Hematopoietic multipotent progenitor cell treated with erythropoietin and hydrocortisone succinate and interleukin-3 and kit ligand, for 17 days (in vitro differentiated cells): ENCODE results near the gene CTNND2.

Experiments used
- DNase-seq: peaks from one replicate; pipeline ENCODE4 v3.0.0-alpha.2; 2015; ENCODE audit warnings: low spot score

Gene CTNND2

DNA sequence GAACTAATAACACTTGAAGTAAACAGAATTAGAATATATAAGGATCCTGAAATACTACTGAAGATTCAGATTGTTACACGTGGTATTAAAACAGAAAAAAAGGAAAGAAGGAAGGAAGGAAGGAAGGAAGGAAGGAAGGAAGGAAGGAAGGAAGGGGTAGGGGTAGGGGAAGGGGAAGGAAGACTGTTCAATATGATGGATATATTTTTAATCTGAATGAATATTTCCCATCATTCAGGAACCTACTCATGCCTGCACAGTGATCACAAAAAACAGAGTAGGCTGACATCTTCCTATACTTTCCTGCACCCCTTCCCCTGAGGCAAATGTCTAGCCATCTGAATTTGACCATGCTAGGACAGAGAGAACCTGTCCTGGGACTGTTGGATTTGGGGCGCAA is 133.9 kb downstream of the CTNND2 start:
- DNase-seq: no peak

DNA sequence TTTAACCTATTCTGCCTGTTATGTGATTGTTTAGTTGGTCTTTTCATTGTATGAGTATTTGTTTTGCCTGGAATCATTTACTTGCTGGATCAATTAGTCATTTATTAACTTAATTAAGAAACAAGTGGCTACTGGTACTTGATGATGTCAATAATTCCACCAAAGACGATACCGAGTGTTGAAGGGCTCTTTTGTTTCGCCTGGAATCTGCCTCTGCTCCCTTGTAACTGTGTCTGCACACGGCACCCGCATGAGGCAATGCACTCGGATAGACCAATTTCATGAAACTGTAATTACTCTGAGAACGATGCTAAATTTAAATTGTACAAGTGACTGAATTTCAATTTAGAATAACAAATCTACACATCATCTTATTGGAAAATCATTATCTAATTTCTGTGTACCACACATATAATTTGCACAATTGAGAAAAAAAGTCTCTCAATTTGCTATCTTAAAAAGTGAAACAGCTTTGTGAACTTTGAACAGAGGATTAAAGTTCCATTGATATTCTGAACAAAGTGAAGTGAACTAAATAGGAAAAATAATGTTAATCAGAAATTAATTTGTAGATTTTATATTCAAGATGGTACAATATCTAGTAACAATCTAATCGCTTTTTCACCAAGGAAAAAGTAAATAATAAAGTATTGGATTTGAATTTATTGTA is 143.2 kb downstream of the CTNND2 start:
- no peak for DNase-seq

DNA sequence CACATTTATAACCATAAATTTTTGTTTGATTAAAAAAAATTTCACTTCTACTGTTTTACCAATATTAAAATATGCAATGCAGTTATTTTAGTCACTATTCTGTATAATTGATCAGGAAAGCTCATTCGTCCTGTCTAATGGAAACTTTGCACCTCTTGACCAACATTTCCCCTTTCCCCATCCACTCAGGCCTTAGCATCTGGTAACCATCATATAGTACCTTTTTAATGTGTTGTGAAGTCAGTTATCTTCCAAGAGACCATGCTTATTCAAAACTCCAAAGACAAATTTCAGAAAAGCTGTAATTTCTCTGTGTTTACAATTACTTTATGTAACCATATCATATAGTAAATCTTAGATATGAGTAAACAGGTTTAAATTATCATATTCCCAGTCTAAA is 145.9 kb downstream of the CTNND2 start:
- no peak for DNase-seq

DNA sequence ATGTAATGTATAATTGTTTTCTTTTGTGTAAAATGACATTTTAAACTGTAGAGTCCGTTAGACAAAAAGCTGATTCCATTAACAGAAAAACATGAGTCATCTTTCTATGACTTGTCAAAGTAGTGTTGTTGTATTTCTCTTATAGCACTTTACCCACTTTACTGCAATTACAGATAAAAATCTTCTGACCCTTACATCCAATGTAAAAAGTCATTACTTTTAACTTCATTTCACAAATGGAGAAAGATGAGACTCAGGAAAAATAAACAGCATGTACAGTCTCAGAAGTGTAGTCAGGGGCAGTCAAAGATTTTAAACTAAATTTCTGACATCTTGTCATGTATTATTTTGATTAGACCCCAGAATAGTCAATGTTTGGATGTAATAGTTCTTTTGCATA is 146.6 kb downstream of the CTNND2 start:
- no peak for DNase-seq

DNA sequence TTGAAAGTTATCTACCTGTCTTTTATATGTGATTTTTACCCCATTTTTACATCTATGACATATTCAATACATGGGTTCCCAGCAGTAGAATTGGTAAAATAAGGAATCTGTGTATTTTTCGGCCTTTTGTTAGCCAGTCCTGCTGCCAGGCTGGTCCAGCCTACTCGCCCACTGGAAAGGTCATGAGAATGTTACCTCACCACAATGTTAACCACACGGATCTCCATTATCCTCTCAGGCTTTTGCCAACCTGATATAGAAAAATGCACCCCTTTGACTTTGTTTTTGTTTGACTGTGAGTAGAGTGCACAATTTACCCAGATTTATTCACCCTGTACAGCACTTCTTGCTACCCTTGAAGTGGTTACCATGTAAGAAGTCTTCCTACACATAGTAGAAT is 167.2 kb downstream of the CTNND2 start:
- DNase-seq: no peak

DNA sequence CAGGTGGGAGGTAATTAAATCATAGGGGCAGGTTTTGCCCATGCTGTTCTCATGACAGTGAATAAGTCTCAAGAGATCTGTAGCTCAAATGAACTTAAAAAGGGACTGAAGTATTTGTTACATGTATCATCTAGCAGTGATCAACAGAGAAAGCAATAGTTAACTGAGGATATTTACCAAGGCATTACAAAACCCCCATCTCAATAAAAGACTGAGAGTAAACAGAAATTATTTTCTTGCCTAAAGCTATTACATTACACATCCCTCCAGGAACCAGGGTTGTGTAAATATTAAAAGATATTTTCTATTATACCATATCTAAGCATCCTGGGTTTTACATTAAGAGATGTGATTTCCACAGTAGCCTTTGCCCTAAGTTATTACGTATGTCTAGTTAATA is 169.9 kb downstream of the CTNND2 start:
- DNase-seq: no peak

DNA sequence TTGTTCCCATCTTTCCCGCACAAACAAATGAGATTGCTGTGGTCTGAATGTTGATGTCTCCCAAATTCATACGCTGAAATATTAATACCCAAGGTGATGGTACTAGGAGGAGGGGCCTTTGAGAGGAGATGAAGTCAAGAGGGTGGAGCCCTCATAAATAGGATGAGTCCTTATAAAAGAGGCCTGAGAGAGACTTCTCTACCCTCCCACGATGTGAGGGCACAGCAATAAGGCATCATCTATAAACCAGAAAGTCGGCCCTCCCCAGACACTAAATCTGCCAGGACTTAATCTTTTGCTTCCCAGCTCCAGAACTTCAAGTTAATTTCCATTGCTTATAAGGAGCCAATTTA is 170.4 kb downstream of the CTNND2 start:
- DNase-seq: no peak

DNA sequence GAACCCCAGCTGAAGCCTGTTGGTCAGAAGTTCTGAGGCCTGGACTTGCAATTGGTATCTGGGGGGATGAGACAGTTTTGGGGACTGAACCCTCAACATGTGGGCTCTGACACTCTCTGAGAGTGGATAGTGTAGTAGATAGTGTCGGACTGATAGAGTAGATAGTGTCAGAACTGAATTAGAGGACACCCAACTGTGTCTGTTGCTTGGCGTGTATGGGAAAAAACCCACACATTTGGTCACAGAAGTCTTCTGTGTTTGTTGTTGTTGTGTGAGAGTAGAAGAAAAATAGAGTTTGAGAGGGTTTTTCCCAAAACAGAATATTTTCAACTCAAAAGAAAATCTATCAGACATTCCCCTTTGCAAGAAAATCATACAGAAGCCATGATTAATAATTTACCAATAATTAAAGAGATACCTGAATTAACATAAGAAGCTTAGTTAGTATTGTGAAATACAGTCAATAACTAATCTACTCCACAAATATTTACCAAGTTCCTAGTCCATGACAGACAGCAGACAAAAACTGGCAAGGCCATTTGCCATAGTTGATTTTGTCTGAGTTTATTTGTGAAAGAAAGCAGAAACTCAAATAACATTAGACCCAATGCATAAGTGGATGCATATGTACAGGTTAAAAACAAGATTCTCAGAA is 170.9 kb downstream of the CTNND2 start:
- no peak for DNase-seq

DNA sequence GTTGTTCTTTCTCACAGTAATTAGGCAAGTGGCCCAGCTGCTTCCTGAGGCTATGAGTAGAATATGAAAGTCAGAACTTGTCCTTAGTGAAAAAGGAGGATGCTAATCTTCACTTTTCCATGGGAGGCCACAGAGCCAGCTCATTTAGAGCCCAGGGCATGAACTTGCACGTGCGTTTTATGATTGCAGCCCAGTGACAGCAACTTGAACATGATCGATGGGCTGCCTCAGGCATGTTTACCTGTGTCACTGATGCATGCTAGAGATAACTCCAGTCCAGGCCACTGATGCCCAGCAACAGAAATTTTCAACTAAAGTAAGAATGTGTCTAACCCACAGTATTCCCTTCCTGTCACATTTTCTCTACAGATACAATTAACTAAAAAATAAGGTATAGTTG is 179.3 kb downstream of the CTNND2 start:
- DNase-seq: no peak

DNA sequence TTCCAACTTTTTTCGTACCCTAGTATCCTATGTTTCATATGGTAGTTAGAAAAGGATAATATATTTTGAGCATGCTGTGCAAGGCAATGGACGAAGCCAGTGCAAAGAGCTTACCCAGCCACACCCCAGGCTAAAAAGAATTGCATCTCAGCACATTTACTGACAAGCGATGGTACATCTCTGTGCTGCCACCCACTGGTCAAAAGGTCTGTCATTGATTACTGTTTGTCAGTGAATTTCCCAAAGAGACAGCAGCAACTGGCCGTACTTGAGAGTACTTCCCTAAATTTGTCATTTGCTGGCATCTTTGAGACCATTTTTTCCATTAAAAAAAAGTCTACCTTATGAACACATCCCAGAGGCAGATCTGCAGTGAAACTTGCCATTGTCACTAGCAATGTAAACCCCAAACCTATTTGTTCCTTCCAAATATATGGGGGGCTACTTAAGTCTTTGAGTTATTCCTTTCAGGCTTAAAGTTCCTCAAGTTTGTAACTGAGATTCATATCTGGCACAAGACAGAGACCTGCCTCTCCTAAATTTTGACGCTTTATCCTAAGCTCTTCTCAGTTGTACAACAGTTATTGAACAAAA is 184.3 kb downstream of the CTNND2 start:
- no peak for DNase-seq

DNA sequence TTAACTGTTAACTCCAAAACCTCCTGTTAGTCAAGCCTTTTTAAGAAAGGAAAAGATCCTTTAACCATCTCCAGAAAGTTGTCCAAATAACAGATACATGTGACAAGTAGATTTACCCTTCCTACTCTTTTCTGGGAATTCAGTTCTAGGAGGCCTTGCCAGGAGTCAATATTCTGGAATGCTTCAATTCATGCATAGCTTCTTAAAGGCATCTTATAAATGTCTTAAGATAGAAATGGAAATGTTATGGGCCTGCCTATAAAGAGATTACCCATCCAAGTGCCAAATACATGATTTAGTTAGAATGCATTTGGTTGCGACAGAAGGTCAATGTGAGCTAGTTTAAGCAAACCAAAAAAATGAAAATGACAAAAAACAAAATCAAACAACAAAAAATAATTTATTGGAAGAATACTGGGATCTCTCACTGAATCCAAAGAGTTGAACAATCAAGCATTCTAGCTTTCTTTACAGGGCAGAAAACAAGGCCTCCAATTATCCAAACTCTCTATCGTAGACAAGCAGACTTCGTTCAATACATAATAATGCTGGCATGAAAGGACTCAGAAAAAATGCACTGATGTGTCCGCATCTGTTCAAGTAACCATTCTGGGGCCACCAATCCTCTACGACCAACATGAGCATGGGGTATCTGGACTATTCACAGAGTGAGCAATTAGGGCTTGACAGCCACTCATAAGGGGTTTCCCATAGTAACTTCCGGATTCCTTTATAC is 188.6 kb downstream of the CTNND2 start:
- no peak for DNase-seq

DNA sequence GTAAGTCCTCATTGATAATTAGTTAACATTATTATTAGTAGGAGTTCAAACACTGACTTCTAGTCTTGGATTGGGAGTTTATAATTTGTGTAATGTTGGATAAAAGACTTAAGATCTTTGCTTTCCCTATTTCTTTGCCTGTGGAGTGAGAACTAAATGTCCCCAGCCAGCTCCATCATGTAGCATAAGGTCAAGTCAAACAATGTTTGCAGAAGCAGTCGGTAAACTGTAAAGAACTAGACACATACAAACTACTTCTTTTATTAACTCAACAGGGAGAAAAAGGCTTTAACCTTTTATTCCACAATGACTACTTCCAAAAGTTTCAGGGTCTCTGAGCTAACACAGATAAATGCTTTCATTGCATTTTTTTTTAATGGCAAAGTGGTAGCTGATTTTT is 192.3 kb downstream of the CTNND2 start:
- DNase-seq: no peak

- DNase-seq: no peak
Observed at GRCh38 chr5:11709021-11709420, 195.2 kb downstream of the CTNND2 start.

- DNase-seq: no peak
Observed at GRCh38 chr5:11704916-11705315, 199.3 kb downstream of the CTNND2 start.

DNA sequence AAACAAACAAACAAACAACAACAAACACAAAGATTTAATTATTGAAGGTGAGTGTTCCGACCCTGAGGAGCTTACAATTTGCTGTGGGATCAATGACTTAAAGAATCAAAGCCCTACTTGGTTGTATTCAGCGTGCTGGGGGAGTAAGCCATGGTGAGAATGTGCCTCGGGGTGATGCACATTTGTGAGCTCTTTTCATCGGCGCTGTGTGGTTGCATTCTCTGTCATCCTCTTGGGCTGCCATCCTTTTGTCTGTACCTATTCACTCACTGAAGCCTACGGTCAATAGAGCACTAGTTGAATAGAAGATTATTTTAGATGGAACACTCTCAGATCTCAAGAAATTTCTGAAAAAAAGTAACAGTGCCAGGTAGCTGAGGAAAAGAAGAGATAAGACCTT is 203.9 kb downstream of the CTNND2 start:
- no peak for DNase-seq

DNA sequence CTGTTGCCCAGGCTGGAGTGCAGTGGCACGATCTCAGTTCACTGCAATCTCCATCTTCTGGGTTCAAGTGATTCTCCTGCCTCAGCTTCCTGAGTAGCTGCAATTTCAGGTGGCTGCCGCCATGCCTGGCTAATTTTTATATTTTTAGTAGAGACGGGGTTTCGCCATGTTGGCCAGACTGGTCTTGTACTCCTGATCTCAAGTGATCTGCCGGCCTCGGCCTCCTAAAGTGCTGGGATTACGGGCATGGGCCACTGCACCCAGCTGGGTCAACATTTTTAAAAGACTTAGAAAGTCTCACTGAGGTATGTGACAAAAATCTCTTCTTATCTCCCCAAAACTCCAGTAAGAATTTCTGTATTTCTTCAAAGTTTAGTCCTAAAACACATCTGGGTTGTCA is 211.6 kb downstream of the CTNND2 start:
- no peak for DNase-seq

DNA sequence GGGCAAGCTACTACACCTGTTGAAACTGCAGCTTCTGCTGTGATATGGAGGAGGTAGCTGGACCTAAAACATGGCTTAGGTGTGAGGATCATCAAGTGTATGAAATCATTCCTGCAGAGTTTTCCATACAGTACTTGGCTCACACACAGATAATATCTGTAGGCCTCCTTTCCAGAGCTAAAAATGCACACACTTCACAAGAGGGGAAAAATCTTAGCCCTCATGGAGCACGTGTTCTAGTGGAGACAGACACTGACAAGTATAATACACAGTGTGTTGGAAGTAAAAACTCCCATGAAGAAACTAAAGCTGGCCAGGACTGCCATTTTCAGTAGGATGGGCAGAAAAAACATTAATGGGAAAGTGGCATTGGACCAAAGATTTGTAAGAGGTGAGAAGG is 216.7 kb downstream of the CTNND2 start:
- no peak for DNase-seq

DNA sequence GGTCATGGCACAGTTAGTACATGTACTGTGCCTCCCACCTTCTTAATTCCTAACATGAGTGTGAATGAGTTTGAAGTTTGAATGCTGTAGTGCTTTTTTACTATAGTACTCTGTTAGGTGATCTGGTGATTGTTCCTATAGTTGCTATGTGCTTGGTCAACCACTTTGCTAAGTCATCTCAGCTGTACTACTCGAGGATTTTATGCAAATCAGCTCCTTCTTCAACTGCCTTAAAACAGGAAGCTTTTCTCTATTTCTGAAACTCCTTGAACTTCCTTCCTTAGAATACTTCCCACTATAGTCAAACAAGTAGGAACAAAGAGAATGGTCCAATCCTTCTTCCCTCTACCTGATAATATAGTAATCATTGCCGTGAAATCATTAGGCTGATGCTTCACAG is 219.6 kb downstream of the CTNND2 start:
- DNase-seq: no peak

DNA sequence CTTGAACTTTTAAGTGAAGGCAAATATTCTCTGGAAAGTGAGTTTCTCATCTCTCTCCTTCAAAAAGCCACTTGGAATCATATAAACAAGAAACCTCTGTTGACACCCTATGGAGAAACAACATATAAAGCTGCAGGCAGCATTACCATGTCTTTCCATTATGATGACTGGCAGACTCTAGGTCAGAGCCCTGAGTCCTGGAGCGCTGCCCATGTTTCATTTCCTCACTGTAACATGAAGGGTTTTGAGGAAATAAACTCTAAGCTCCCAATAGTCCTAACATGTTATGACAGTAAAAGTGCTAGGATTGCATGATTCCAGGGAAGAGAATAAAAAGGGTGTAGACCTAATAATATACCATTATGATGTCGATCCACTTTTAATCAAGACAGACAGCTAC is 220.6 kb downstream of the CTNND2 start:
- DNase-seq: no peak

GRCh38 chr5:11681796-11682195 is 222.4 kb downstream of the CTNND2 start:
- no peak for DNase-seq

- no peak for DNase-seq
Observed at GRCh38 chr5:11679676-11680075, 224.6 kb downstream of the CTNND2 start.

GRCh38 chr5:11675184-11675583 is 229.1 kb downstream of the CTNND2 start:
- DNase-seq: no peak

DNA sequence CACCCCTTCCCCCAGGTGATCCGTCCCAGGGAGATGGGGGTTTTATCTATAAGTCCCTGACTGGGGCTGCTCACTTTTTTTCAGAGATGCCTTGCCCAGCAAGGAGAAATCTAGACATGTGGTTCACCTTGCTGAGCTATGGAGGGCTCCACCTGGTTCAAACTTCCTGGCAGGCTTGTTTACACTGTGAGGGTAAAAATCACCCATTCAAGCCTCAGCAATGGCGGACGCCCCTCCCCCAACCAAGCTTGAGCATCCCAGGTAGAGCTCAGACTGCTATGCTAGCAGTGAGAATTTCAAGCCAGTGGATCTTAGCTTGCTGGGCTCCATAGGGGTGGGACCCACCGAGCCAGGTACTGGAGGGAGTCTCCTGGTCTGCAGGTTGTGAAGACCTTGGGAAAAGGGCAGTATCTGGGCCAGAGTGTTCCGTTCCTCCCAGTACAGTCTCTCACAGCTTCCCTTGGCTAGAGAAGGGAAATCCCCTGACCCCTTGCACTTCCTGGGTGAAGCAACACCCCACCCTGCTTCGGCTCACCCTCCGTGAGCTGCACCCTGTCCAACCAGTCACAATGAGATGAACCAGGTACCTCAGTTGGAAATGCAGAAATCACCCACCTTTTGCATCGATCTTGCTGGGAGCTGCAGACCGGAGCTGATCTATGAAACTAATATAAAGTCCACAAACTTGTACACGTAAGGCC is 231.7 kb downstream of the CTNND2 start:
- DNase-seq: no peak
